Memory B cell (primary cell): ENCODE data around the gene GSDME.
A peak's percentile ranks its signal among the peaks of the same experiment; 100 is the strongest.

Source experiments
- ATAC-seq: fragments of 150-1000 bp; cut with Tn5 transposase; 2 replicates; pipeline ENCODE4 v1.10.0; 2021; ENCODE audit warnings: low read depth, mild to moderate bottlenecking, moderate library complexity
- DNase-seq, 2 donors: peaks; one replicate each; pipeline ENCODE4 v3.0.0; 2022; ENCODE audit warnings: low spot score in 2 of 2
- H3K27ac Mint-ChIP-seq: one replicate; pipeline ENCODE4 v1.8.0; 2022; ENCODE audit warnings: mild to moderate bottlenecking, moderate library complexity, mixed read lengths
- H3K27me3 Mint-ChIP-seq: one replicate; pipeline ENCODE4 v1.8.0; 2022; ENCODE audit warnings: mixed read lengths
- H3K36me3 Mint-ChIP-seq: one replicate; pipeline ENCODE4 v1.8.0; 2022; ENCODE audit warnings: mild to moderate bottlenecking, mixed read lengths
- H3K4me1 Mint-ChIP-seq: one replicate; pipeline ENCODE4 v1.8.0; 2022; ENCODE audit warnings: mixed read lengths
- H3K4me3 Mint-ChIP-seq: one replicate; pipeline ENCODE4 v1.8.0; 2022; ENCODE audit warnings: mild to moderate bottlenecking, moderate library complexity, mixed read lengths
- H3K9me3 Mint-ChIP-seq: one replicate; pipeline ENCODE4 v1.8.0; 2022; ENCODE audit warnings: mixed read lengths

Gene GSDME

GRCh38 chr7:24717247-24717622 lies 40.0 kb downstream of the GSDME start:
- Mint-ChIP-seq H3K27me3 (peaks cover 11% of the 10 kb centered on the region), H3K4me3 (no peak overlapping the region), H3K27ac (peak overlapping the region; percentile 1), H3K9me3 (no peaks in the 10 kb centered on the region), H3K36me3 (no peaks in the 10 kb centered on the region), H3K4me1 (peaks cover 37% of the 10 kb centered on the region)
- no peak for ATAC-seq
- no peak for DNase-seq

GRCh38 chr7:24716480-24717246 lies 40.6 kb downstream of the GSDME start:
- H3K36me3 Mint-ChIP-seq: no peaks in the 10 kb centered on the region
- DNase-seq (no peak), ATAC-seq (no peak)
- H3K27me3 Mint-ChIP-seq: peaks cover 9% of the 10 kb centered on the region
- H3K27ac Mint-ChIP-seq: peak overlapping the region; percentile 1
- H3K4me1 Mint-ChIP-seq: peaks cover 36% of the 10 kb centered on the region
- H3K9me3 Mint-ChIP-seq: no peaks in the 10 kb centered on the region
- H3K4me3 Mint-ChIP-seq: no peak overlapping the region

- H3K27ac Mint-ChIP-seq: no peak overlapping the region
- DNase-seq: no peak
Measured at GRCh38 chr7:24715661-24716479, 41.4 kb downstream of the GSDME start.

GRCh38 chr7:24715171-24715570 lies 42.1 kb downstream of the GSDME start:
- no peak for DNase-seq
- Mint-ChIP-seq H3K9me3 (no peaks in the 10 kb centered on the region), H3K36me3 (no peaks in the 10 kb centered on the region), H3K27ac (no peak overlapping the region), H3K4me3 (no peak overlapping the region), H3K27me3 (peaks cover 8% of the 10 kb centered on the region), H3K4me1 (peaks cover 30% of the 10 kb centered on the region)
- no peak for ATAC-seq

More at GRCh38 chr7:24715661-24716479, 41.4 kb downstream of the GSDME start:
- Mint-ChIP-seq H3K27me3 (peaks cover 8% of the 10 kb centered on the region), H3K4me1 (peaks cover 33% of the 10 kb centered on the region), H3K9me3 (no peaks in the 10 kb centered on the region), H3K36me3 (no peaks in the 10 kb centered on the region), H3K4me3 (peak overlapping the region; percentile 27)
- ATAC-seq: no peak

- peaks cover 8% of the 10 kb centered on the region for H3K27me3 Mint-ChIP-seq
- no peak overlapping the region for H3K27ac Mint-ChIP-seq
- H3K9me3 Mint-ChIP-seq: no peaks in the 10 kb centered on the region
Measured at GRCh38 chr7:24714676-24715010, 42.6 kb downstream of the GSDME start.

GRCh38 chr7:24713850-24714675 lies 43.2 kb downstream of the GSDME start:
- no peaks in the 10 kb centered on the region for H3K9me3 Mint-ChIP-seq
- H3K27ac Mint-ChIP-seq: peak overlapping the region; percentile 45
- no peak overlapping the region for H3K4me3 Mint-ChIP-seq
- DNase-seq (no peak), ATAC-seq (no peak)
- H3K4me1 Mint-ChIP-seq: peaks cover 23% of the 10 kb centered on the region
- peaks cover 8% of the 10 kb centered on the region for H3K27me3 Mint-ChIP-seq
- H3K36me3 Mint-ChIP-seq: no peaks in the 10 kb centered on the region

More at GRCh38 chr7:24714676-24715010, 42.6 kb downstream of the GSDME start:
- Mint-ChIP-seq H3K4me3 (no peak overlapping the region), H3K4me1 (peaks cover 28% of the 10 kb centered on the region), H3K36me3 (no peaks in the 10 kb centered on the region)
- DNase-seq: no peak
- no peak for ATAC-seq

- Mint-ChIP-seq H3K4me1 (peaks cover 16% of the 10 kb centered on the region), H3K27ac (peak overlapping the region; percentile 45), H3K36me3 (no peaks in the 10 kb centered on the region), H3K4me3 (no peak overlapping the region), H3K9me3 (no peaks in the 10 kb centered on the region), H3K27me3 (peaks cover 8% of the 10 kb centered on the region)
- no peak for ATAC-seq
- no peak for DNase-seq
Measured at GRCh38 chr7:24713039-24713793, 44.0 kb downstream of the GSDME start.

GRCh38 chr7:24709585-24710360 lies 47.5 kb downstream of the GSDME start:
- Mint-ChIP-seq H3K4me1 (peaks cover 11% of the 10 kb centered on the region), H3K9me3 (no peaks in the 10 kb centered on the region)

GRCh38 chr7:24709051-24709450 lies 48.2 kb downstream of the GSDME start:
- Mint-ChIP-seq H3K4me1 (peaks cover 12% of the 10 kb centered on the region), H3K27ac (no peak overlapping the region), H3K27me3 (peaks cover 3% of the 10 kb centered on the region), H3K36me3 (no peaks in the 10 kb centered on the region), H3K4me3 (no peak overlapping the region), H3K9me3 (no peaks in the 10 kb centered on the region)
- ATAC-seq: no peak
- DNase-seq: no peak

More at GRCh38 chr7:24709585-24710360, 47.5 kb downstream of the GSDME start:
- Mint-ChIP-seq H3K27me3 (peaks cover 3% of the 10 kb centered on the region), H3K4me3 (no peak overlapping the region), H3K27ac (no peak overlapping the region), H3K36me3 (no peaks in the 10 kb centered on the region)
- no peak for ATAC-seq
- no peak for DNase-seq

GRCh38 chr7:24707988-24708615 lies 49.2 kb downstream of the GSDME start:
- DNase-seq: no peak
- Mint-ChIP-seq H3K4me1 (peaks cover 12% of the 10 kb centered on the region), H3K4me3 (no peak overlapping the region), H3K27ac (no peak overlapping the region), H3K36me3 (no peaks in the 10 kb centered on the region), H3K9me3 (no peaks in the 10 kb centered on the region), H3K27me3 (no peaks in the 10 kb centered on the region)
- ATAC-seq: no peak

GRCh38 chr7:24706211-24707170 lies 50.8 kb downstream of the GSDME start:
- ATAC-seq (no peak), DNase-seq (no peak)
- H3K9me3 Mint-ChIP-seq: no peaks in the 10 kb centered on the region
- H3K4me1 Mint-ChIP-seq: peaks cover 12% of the 10 kb centered on the region
- no peaks in the 10 kb centered on the region for H3K27me3 Mint-ChIP-seq
- no peak overlapping the region for H3K27ac Mint-ChIP-seq
- no peaks in the 10 kb centered on the region for H3K36me3 Mint-ChIP-seq
- H3K4me3 Mint-ChIP-seq: no peak overlapping the region
